ENCODE results near the gene MRPL49. TPM values are rescaled to one million over a fixed set of nuclear protein-coding genes. Genes with fewer than 3 reads are reported as not detected.

MRPL49 gene
- total and polyA plus RNA-seq, 2 experiments from 2014 or later, result 27.7 to 61.9 TPM

DNA sequence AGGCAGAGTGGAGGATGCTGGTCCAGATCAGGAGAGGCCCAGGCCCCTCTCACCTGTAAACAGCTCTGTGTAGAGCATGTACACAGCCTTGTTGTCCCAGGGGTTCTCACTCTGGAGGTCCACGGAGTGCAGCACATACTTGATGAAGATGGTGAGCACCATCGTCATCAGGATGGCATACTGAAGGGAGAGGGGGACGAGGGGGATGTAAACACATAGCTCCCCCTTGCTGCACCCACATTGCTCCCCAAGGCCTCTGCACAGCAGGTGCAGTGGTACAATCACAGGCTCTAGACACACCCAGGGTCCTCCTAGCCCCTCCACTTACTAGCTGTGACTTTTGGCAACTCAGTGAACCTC, 9.3 kb downstream of the MRPL49 start:
- no peak overlapping the region for H3K4me3 ChIP-seq
- ATAC-seq, result no peak
- H3K4me1 Mint-ChIP-seq, result peaks cover 19% of the 10 kb centered on the region
- H3K9me2 ChIP-seq (ENCODE audit: insufficient read depth), result no peaks in the 10 kb centered on the region
- H3K79me2 ChIP-seq (replicated peaks; ENCODE audit: insufficient read depth), result peaks cover 19% of the 10 kb centered on the region
- H3K4me3 Mint-ChIP-seq, result no peak overlapping the region; the same call in 2 of the 3 replicates
- peaks cover 6% of the 10 kb centered on the region for H3K36me3 ChIP-seq (ENCODE audit: insufficient read depth)
- no peak overlapping the region for H3K27ac Mint-ChIP-seq
- no peaks in the 10 kb centered on the region for H3K27me3 ChIP-seq (ENCODE audit: insufficient read depth)
- H3K4me1 ChIP-seq (ENCODE audit: insufficient read depth), result peaks cover 19% of the 10 kb centered on the region; the same call in 1 of the 2 replicates
- H3K9me3 Mint-ChIP-seq, result no peaks in the 10 kb centered on the region; the same call in 2 of the 3 replicates
- DNase-seq (ENCODE audit: low spot score), result no peak
- H3K27ac ChIP-seq (ENCODE audit: low read depth), result no peak overlapping the region
- no peaks in the 10 kb centered on the region for H4K20me1 ChIP-seq (replicated peaks; ENCODE audit: insufficient read depth)
- peaks cover 33% of the 10 kb centered on the region for H3K36me3 Mint-ChIP-seq (ENCODE audit: low read depth)
- TF ChIP-seq CREB1 (CRISPR knock-in tag; IDR thresholded peaks at IDR 0.05; ENCODE audit: low read depth), result no peak
- no peak overlapping the region for H3K4me2 ChIP-seq
- no peak overlapping the region for H2AFZ ChIP-seq
- peaks cover 15% of the 10 kb centered on the region; the same call in 1 of the 2 replicates for H3F3A ChIP-seq (replicated peaks; ENCODE audit: low read depth)
- H3K27me3 Mint-ChIP-seq (ENCODE audit: insufficient read depth, low read depth, poor library complexity), result peaks cover 17% of the 10 kb centered on the region

DNA sequence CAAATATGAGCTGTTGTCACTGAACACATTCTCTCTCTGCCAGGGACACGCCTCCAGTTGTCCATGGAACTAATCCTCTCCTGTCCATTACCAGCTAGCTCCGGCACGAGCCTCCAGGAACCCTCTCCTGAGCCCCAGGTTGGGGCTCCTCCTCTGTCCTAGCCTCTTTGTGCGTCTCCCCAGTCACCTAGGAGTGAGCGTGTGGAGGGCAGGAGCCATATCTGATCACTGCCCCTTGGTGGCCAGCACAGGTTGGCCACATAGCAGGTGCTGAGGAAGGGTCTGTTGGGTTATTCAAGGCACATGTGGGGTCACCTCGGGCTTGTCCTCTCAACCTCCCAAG, 9.7 kb downstream of the MRPL49 start:
- no peaks in the 10 kb centered on the region for H4K20me1 ChIP-seq (replicated peaks; ENCODE audit: insufficient read depth)
- H3K27me3 ChIP-seq (ENCODE audit: insufficient read depth), result no peaks in the 10 kb centered on the region
- H3K4me2 ChIP-seq, result no peak overlapping the region
- H3K27ac ChIP-seq (ENCODE audit: low read depth), result no peak overlapping the region
- Mint-ChIP-seq H3K4me1 (peaks cover 19% of the 10 kb centered on the region), H3K27ac (no peak overlapping the region), H3K27me3 (ENCODE audit: insufficient read depth, low read depth, poor library complexity) (peaks cover 19% of the 10 kb centered on the region), H3K4me3 (no peak overlapping the region), H3K9me3 (no peaks in the 10 kb centered on the region), H3K36me3 (ENCODE audit: low read depth) (peaks cover 28% of the 10 kb centered on the region)
- peaks cover 20% of the 10 kb centered on the region; the same call in 1 of the 2 replicates for H3K4me1 ChIP-seq (ENCODE audit: insufficient read depth)
- H3K36me3 ChIP-seq (ENCODE audit: insufficient read depth), result peaks cover 6% of the 10 kb centered on the region
- no peaks in the 10 kb centered on the region for H3K9me2 ChIP-seq (ENCODE audit: insufficient read depth)
- peaks cover 14% of the 10 kb centered on the region; the same call in 1 of the 2 replicates for H3F3A ChIP-seq (replicated peaks; ENCODE audit: low read depth)
- TF ChIP-seq, protein P1, sequence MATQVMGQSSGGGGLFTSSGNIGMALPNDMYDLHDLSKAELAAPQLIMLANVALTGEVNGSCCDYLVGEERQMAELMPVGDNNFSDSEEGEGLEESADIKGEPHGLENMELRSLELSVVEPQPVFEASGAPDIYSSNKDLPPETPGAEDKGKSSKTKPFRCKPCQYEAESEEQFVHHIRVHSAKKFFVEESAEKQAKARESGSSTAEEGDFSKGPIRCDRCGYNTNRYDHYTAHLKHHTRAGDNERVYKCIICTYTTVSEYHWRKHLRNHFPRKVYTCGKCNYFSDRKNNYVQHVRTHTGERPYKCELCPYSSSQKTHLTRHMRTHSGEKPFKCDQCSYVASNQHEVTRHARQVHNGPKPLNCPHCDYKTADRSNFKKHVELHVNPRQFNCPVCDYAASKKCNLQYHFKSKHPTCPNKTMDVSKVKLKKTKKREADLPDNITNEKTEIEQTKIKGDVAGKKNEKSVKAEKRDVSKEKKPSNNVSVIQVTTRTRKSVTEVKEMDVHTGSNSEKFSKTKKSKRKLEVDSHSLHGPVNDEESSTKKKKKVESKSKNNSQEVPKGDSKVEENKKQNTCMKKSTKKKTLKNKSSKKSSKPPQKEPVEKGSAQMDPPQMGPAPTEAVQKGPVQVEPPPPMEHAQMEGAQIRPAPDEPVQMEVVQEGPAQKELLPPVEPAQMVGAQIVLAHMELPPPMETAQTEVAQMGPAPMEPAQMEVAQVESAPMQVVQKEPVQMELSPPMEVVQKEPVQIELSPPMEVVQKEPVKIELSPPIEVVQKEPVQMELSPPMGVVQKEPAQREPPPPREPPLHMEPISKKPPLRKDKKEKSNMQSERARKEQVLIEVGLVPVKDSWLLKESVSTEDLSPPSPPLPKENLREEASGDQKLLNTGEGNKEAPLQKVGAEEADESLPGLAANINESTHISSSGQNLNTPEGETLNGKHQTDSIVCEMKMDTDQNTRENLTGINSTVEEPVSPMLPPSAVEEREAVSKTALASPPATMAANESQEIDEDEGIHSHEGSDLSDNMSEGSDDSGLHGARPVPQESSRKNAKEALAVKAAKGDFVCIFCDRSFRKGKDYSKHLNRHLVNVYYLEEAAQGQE (IDR thresholded peaks at IDR 0.05; ENCODE audit: unreplicated experiment), result no peak
- TF ChIP-seq CREB1 (CRISPR knock-in tag; IDR thresholded peaks at IDR 0.05; ENCODE audit: low read depth), result no peak
- TF ChIP-seq, protein P2, sequence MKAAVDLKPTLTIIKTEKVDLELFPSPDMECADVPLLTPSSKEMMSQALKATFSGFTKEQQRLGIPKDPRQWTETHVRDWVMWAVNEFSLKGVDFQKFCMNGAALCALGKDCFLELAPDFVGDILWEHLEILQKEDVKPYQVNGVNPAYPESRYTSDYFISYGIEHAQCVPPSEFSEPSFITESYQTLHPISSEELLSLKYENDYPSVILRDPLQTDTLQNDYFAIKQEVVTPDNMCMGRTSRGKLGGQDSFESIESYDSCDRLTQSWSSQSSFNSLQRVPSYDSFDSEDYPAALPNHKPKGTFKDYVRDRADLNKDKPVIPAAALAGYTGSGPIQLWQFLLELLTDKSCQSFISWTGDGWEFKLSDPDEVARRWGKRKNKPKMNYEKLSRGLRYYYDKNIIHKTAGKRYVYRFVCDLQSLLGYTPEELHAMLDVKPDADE (IDR thresholded peaks at IDR 0.05), result no peak
- no peak for TF ChIP-seq STAT1 (IDR thresholded peaks at IDR 0.05; ENCODE audit: unreplicated experiment)
- no peak for TF ChIP-seq EZH2 (IDR thresholded peaks at IDR 0.05; ENCODE audit: low read depth, unreplicated experiment)
- no peak for TF ChIP-seq EZH2phosphoT487 (IDR thresholded peaks at IDR 0.05; ENCODE audit: unreplicated experiment)
- no peak for TF ChIP-seq ZNF114 (CRISPR knock-in tag; IDR thresholded peaks at IDR 0.05)
- DNase-seq (ENCODE audit: low spot score) (no peak), ATAC-seq (no peak)
- no peak overlapping the region for H2AFZ ChIP-seq
- peaks cover 19% of the 10 kb centered on the region for H3K79me2 ChIP-seq (replicated peaks; ENCODE audit: insufficient read depth)
- H3K4me3 ChIP-seq, result no peak overlapping the region
